ENCODE measurements around the gene TMEM54.

DNA sequence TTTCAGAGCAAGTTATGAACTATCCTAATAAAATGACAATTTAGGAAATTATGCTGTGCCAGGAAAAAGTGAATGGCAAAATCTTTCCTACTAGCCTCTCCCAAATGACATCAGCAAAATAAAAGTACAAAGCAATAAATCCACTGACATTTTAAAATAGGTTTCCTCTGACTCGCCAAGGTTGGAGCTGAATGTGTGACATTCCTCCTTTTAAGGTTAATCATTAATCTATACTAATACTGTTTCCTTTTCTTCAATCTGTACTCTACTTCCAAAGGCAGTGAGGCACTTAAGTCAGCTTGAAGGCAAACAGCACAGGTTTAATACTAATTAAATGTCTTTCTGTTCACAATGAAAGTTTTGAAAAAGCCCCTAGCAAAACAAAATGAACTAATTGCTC is 47.7 kb upstream of the TMEM54 start:
- TF ChIP-seq EZH2phosphoT487 (IDR thresholded peaks at IDR 0.05; ENCODE audit: low read depth, severe bottlenecking, unreplicated experiment) = no peak
- TF ChIP-seq, protein P1, sequence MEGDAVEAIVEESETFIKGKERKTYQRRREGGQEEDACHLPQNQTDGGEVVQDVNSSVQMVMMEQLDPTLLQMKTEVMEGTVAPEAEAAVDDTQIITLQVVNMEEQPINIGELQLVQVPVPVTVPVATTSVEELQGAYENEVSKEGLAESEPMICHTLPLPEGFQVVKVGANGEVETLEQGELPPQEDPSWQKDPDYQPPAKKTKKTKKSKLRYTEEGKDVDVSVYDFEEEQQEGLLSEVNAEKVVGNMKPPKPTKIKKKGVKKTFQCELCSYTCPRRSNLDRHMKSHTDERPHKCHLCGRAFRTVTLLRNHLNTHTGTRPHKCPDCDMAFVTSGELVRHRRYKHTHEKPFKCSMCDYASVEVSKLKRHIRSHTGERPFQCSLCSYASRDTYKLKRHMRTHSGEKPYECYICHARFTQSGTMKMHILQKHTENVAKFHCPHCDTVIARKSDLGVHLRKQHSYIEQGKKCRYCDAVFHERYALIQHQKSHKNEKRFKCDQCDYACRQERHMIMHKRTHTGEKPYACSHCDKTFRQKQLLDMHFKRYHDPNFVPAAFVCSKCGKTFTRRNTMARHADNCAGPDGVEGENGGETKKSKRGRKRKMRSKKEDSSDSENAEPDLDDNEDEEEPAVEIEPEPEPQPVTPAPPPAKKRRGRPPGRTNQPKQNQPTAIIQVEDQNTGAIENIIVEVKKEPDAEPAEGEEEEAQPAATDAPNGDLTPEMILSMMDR (IDR thresholded peaks at IDR 0.05; ENCODE audit: poor library complexity) = no peak
- no peak for TF ChIP-seq EZH2 (IDR thresholded peaks at IDR 0.05; ENCODE audit: borderline replicate concordance)
